Activated T-cell treated with anti-CD3 and anti-CD28 coated beads, Interleukin-2, amount 50 U/mL, for 72 hours (primary cell): ENCODE measurements around the gene COP1. TPM values are rescaled to one million over a fixed set of nuclear protein-coding genes. Genes with fewer than 3 reads are reported as not detected.

Source experiments
- ATAC-seq, 2 donors: fragments of 150-1000 bp; cut with Tn5 transposase; replicated peaks in 1 of 2; 2 replicates each; pipeline ENCODE4 v1.10.0; 2021; ENCODE audit warnings: moderate library complexity in 2 of 2, mild to moderate bottlenecking in 1 of 2
- DNase-seq, 2 donors: peaks; one replicate each; pipeline ENCODE4 v3.0.0; 2021 to 2022; ENCODE audit warnings: mixed read lengths in 1 of 2
- H3K27ac Mint-ChIP-seq: one replicate; pipeline ENCODE4 v1.8.0; 2022; ENCODE audit warnings: mild to moderate bottlenecking, moderate library complexity, mixed read lengths
- H3K27me3 Mint-ChIP-seq: one replicate; pipeline ENCODE4 v1.8.0; 2022; ENCODE audit warnings: low read depth, mixed read lengths
- H3K36me3 Mint-ChIP-seq, 2 donors: one replicate each; pipeline ENCODE4 v1.8.0; 2022; ENCODE audit warnings: mixed read lengths in 2 of 2, mild to moderate bottlenecking in 1 of 2; ENCODE audit not compliant: insufficient read depth in 2 of 2
- H3K4me1 Mint-ChIP-seq: one replicate; pipeline ENCODE4 v1.8.0; 2022; ENCODE audit warnings: low read depth, mixed read lengths
- H3K4me3 Mint-ChIP-seq, 2 donors: one replicate each; pipeline ENCODE4 v1.8.0; 2022; ENCODE audit warnings: mild to moderate bottlenecking in 2 of 2, mixed read lengths in 2 of 2, moderate library complexity in 2 of 2
- H3K9me3 Mint-ChIP-seq, 2 donors: one replicate each; pipeline ENCODE4 v1.8.0; 2022; ENCODE audit warnings: mixed read lengths in 2 of 2
- total RNA-seq, 2 donors: library from RNA; stranded (reverse); gene quantifications; one replicate each; pipeline ENCODE4 v1.2.3, GENCODE V29; 2022

COP1 gene
- total RNA-seq, 2 donors from 2014 or later = 53.5 to 56.8 TPM

- H3K4me3 Mint-ChIP-seq = no peak overlapping the region
- H3K4me1 Mint-ChIP-seq = no peaks in the 10 kb centered on the region
- peaks cover 4 to 28% of the 10 kb centered on the region in 2 donors for H3K9me3 Mint-ChIP-seq
- H3K36me3 Mint-ChIP-seq = peaks cover 17 to 26% of the 10 kb centered on the region in 2 donors
- DNase-seq (no peak), ATAC-seq (no peak)
- H3K27ac Mint-ChIP-seq = no peak overlapping the region
- no peaks in the 10 kb centered on the region for H3K27me3 Mint-ChIP-seq
These were observed 295.9 kb downstream of the COP1 start for GRCh38 chr1:175911138-175911537.

GRCh38 chr1:175906370-175906769, 300.7 kb downstream of the COP1 start:
- H3K27ac Mint-ChIP-seq = no peak overlapping the region
- no peak for DNase-seq
- no peaks in the 10 kb centered on the region for H3K27me3 Mint-ChIP-seq
- peaks cover 2 to 10% of the 10 kb centered on the region in 2 donors for H3K9me3 Mint-ChIP-seq
- H3K4me1 Mint-ChIP-seq = no peaks in the 10 kb centered on the region
- H3K4me3 Mint-ChIP-seq = no peak overlapping the region
- H3K36me3 Mint-ChIP-seq = peaks cover 10 to 20% of the 10 kb centered on the region in 2 donors
- ATAC-seq = no peak

- no peak for DNase-seq
- no peak overlapping the region for H3K4me3 Mint-ChIP-seq
- H3K4me1 Mint-ChIP-seq = no peaks in the 10 kb centered on the region
- no peaks in the 10 kb centered on the region for H3K9me3 Mint-ChIP-seq
- H3K27me3 Mint-ChIP-seq = no peaks in the 10 kb centered on the region
- ATAC-seq = no peak
- H3K27ac Mint-ChIP-seq = no peak overlapping the region
- H3K36me3 Mint-ChIP-seq = peaks cover 0 to 10% of the 10 kb centered on the region in 2 donors
These were observed 302.3 kb downstream of the COP1 start for GRCh38 chr1:175904808-175905207.

GRCh38 chr1:175902281-175902680, 304.8 kb downstream of the COP1 start:
- Mint-ChIP-seq H3K27me3 (no peaks in the 10 kb centered on the region), H3K27ac (no peak overlapping the region), H3K36me3 (no peaks in the 10 kb centered on the region), H3K4me1 (no peaks in the 10 kb centered on the region), H3K4me3 (no peak overlapping the region), H3K9me3 (no peaks in the 10 kb centered on the region)
- no peak for ATAC-seq
- DNase-seq = no peak

- Mint-ChIP-seq H3K4me3 (no peak overlapping the region), H3K36me3 (no peaks in the 10 kb centered on the region), H3K4me1 (no peaks in the 10 kb centered on the region), H3K9me3 (no peaks in the 10 kb centered on the region), H3K27me3 (no peaks in the 10 kb centered on the region), H3K27ac (no peak overlapping the region)
- no peak for ATAC-seq
- no peak for DNase-seq
These were observed 305.8 kb downstream of the COP1 start for GRCh38 chr1:175901076-175901836.

GRCh38 chr1:175900171-175900570, 306.9 kb downstream of the COP1 start:
- Mint-ChIP-seq H3K27ac (no peak overlapping the region), H3K4me1 (no peaks in the 10 kb centered on the region), H3K9me3 (no peaks in the 10 kb centered on the region), H3K36me3 (no peaks in the 10 kb centered on the region), H3K4me3 (no peak overlapping the region), H3K27me3 (no peaks in the 10 kb centered on the region)
- DNase-seq = no peak
- no peak for ATAC-seq

- Mint-ChIP-seq H3K9me3 (no peaks in the 10 kb centered on the region), H3K27me3 (no peaks in the 10 kb centered on the region), H3K36me3 (no peaks in the 10 kb centered on the region), H3K4me1 (no peaks in the 10 kb centered on the region), H3K27ac (no peak overlapping the region), H3K4me3 (no peak overlapping the region)
- no peak for DNase-seq
- ATAC-seq = no peak
These were observed 311.1 kb downstream of the COP1 start for GRCh38 chr1:175895966-175896365.
